WTC11 (cell line): ENCODE results near the gene ZRSR2. TPM values are rescaled to one million over a fixed set of nuclear protein-coding genes. Genes with fewer than 3 reads are reported as not detected.
A peak's percentile ranks its signal among the peaks of the same experiment; 100 is the strongest.

Experiments
- ATAC-seq: fragments of 200-7000 bp; cut with Tn5 transposase; 2 replicates; pipeline ENCODE4 v1.10.0; 2021; ENCODE audit warnings: mild to moderate bottlenecking, moderate library complexity
- CTCF ChIA-PET: fragments of 300-600 bp; sonication (Branson Sonifier 250); formaldehyde crosslinking; loops from one replicate; lab custom pipeline; 2021; ENCODE audit warnings: antibody characterized with exemption; lab: Charles Lee
- POLR2A ChIA-PET: fragments of 350-600 bp; sonication (Branson Sonifier 250); formaldehyde crosslinking; loops from one replicate; lab custom pipeline; 2021; ENCODE audit warnings: antibody characterized with exemption; lab: Charles Lee
- DNase-seq: peaks from one replicate; pipeline ENCODE4 v3.0.0; 2021; ENCODE audit warnings: low spot score
- H3K27ac Mint-ChIP-seq: 2 replicates; pipeline ENCODE4 v1.8.0; 2021; ENCODE audit warnings: mixed read lengths
- H3K27me3 Mint-ChIP-seq: 2 replicates; pipeline ENCODE4 v1.8.0; 2021; ENCODE audit warnings: low read depth, mild to moderate bottlenecking, moderate library complexity, mixed read lengths
- H3K36me3 Mint-ChIP-seq: 2 replicates; pipeline ENCODE4 v1.8.0; 2021; ENCODE audit warnings: mixed read lengths
- H3K4me1 Mint-ChIP-seq: 2 replicates; pipeline ENCODE4 v1.8.0; 2022; ENCODE audit warnings: mixed read lengths
- H3K4me3 Mint-ChIP-seq: 2 replicates; pipeline ENCODE4 v1.8.0; 2021; ENCODE audit warnings: mild to moderate bottlenecking, moderate library complexity, mixed read lengths
- H3K9me3 Mint-ChIP-seq: 2 replicates; pipeline ENCODE4 v1.8.0; 2021; ENCODE audit warnings: mixed read lengths
- CREM ChIP-seq: sonication (generic); formaldehyde crosslinking; IDR thresholded peaks from 2 replicates; pipeline ENCODE4 v1.8.1; 2022; ENCODE audit warnings: mild to moderate bottlenecking, missing genetic modification reagents, moderate library complexity
- ESRRA ChIP-seq: sonication (generic); formaldehyde crosslinking; IDR thresholded peaks from 2 replicates; pipeline ENCODE4 v1.8.1; 2022; ENCODE audit warnings: mild to moderate bottlenecking, missing genetic modification reagents, borderline replicate concordance
- GABPB1 ChIP-seq: sonication (generic); formaldehyde crosslinking; IDR thresholded peaks from 2 replicates; pipeline ENCODE4 v1.8.1; 2023; ENCODE audit warnings: mild to moderate bottlenecking, missing genetic modification reagents
- GTF2I ChIP-seq: fragments of 250-450 bp; sonication (Bioruptor Pico); conservative IDR thresholded peaks from 2 replicates; pipeline ENCODE4 v1.4.0; 2021; ENCODE audit warnings: mild to moderate bottlenecking
- SMAD3 ChIP-seq: sonication (generic); formaldehyde crosslinking; IDR thresholded peaks from 2 replicates; pipeline ENCODE4 v1.8.0; 2022; ENCODE audit warnings: missing genetic modification reagents, mild to moderate bottlenecking, borderline replicate concordance
- TEAD1 ChIP-seq: sonication (generic); formaldehyde crosslinking; IDR thresholded peaks from 2 replicates; pipeline ENCODE4 v1.8.0; 2022; ENCODE audit warnings: mild to moderate bottlenecking, missing genetic modification reagents
- ZBTB21 ChIP-seq: sonication (generic); formaldehyde crosslinking; IDR thresholded peaks from 2 replicates; pipeline ENCODE4 v1.8.1; 2023; ENCODE audit warnings: mild to moderate bottlenecking, missing genetic modification reagents, borderline replicate concordance
- ZNF263 ChIP-seq: sonication (generic); formaldehyde crosslinking; IDR thresholded peaks from 2 replicates; pipeline ENCODE4 v1.8.1; 2022; ENCODE audit warnings: low read depth, mild to moderate bottlenecking, moderate library complexity, missing genetic modification reagents
- total RNA-seq: library from RNA; stranded (reverse); gene quantifications from 3 replicates; pipeline ENCODE4 v1.2.3, GENCODE V29; 2021
- TF ChIP-seq, protein P1 (sequence below): sonication (generic); formaldehyde crosslinking; IDR thresholded peaks from 2 replicates; pipeline ENCODE4 v1.8.1; 2023; ENCODE audit warnings: mild to moderate bottlenecking, missing genetic modification reagents
- TF ChIP-seq, protein P2 (sequence below): sonication (generic); formaldehyde crosslinking; conservative IDR thresholded peaks from 2 replicates; pipeline ENCODE4 v1.8.1; 2022; ENCODE audit warnings: mild to moderate bottlenecking, missing genetic modification reagents
- TF ChIP-seq, protein P3 (sequence below): sonication (generic); formaldehyde crosslinking; IDR thresholded peaks from 2 replicates; pipeline ENCODE4 v1.8.0; 2022; ENCODE audit warnings: mild to moderate bottlenecking, missing genetic modification reagents
- TF ChIP-seq, protein P4 (sequence below): sonication (generic); formaldehyde crosslinking; IDR thresholded peaks from 2 replicates; pipeline ENCODE4 v1.8.1; 2023; ENCODE audit warnings: mild to moderate bottlenecking, missing genetic modification reagents, moderate library complexity
- TF ChIP-seq, protein P5 (sequence below): sonication (generic); formaldehyde crosslinking; IDR thresholded peaks from 2 replicates; pipeline ENCODE4 v1.8.0; 2023; ENCODE audit warnings: missing genetic modification reagents, mild to moderate bottlenecking, borderline replicate concordance
- TF ChIP-seq, protein P6 (sequence below): sonication (generic); formaldehyde crosslinking; IDR thresholded peaks from 2 replicates; pipeline ENCODE4 v1.8.1; 2023; ENCODE audit warnings: mild to moderate bottlenecking, missing genetic modification reagents, borderline replicate concordance
- TF ChIP-seq, protein P7 (sequence below): fragments of 250-450 bp; sonication (Bioruptor Pico); conservative IDR thresholded peaks from 2 replicates; pipeline ENCODE4 v1.9.0; 2021; ENCODE audit warnings: mild to moderate bottlenecking

ZRSR2 gene
- total RNA-seq, 1 experiment from 2014 or later = 8.6 TPM

DNA sequence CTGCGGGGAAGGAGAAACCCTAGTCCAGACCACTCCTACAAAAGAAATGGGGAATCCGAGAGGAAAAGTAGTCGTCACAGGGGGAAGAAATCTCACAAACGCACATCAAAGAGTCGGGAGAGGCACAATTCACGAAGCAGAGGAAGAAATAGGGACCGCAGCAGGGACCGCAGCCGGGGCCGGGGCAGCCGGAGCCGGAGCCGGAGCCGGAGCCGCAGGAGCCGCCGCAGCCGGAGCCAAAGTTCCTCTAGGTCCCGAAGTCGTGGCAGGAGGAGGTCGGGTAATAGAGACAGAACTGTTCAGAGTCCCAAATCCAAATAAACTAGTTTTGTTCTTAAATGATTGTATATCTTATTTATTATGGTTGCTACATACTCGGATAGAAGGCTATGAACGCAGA lies 32.6 kb downstream of the ZRSR2 start (continued):
- no peak for TF ChIP-seq ESRRA
- no peak for TF ChIP-seq ZBTB21 (CRISPR knock-in tag)
- no peak for TF ChIP-seq GTF2I (CRISPR knock-in tag)
- TF ChIP-seq, protein P1, sequence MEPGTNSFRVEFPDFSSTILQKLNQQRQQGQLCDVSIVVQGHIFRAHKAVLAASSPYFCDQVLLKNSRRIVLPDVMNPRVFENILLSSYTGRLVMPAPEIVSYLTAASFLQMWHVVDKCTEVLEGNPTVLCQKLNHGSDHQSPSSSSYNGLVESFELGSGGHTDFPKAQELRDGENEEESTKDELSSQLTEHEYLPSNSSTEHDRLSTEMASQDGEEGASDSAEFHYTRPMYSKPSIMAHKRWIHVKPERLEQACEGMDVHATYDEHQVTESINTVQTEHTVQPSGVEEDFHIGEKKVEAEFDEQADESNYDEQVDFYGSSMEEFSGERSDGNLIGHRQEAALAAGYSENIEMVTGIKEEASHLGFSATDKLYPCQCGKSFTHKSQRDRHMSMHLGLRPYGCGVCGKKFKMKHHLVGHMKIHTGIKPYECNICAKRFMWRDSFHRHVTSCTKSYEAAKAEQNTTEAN (CRISPR knock-in tag) = no peak

DNA sequence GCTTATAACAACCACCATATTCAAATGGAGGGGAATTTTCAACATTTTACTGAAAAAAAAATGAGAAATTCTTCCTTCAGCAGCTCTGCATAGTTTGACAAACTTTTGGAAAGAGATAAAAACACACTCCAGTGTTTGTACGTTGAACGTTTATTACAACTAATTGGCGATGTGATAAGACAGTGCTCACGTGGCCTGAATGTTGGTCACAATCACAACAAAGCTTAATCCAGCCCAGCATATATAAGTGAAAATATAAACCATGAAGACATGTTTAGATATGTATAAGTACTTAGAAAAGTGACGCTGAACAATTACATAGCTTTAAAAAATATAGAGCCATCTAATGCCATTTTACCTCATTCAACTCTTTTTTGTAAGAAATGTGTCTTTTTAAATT lies 35.7 kb downstream of the ZRSR2 start:
- Mint-ChIP-seq H3K27ac (peak overlapping the region; percentile 87), H3K4me1 (peaks cover 12% of the 10 kb centered on the region), H3K36me3 (peaks cover 22% of the 10 kb centered on the region), H3K27me3 (no peaks in the 10 kb centered on the region), H3K4me3 (no peak overlapping the region), H3K9me3 (no peaks in the 10 kb centered on the region)
- ChIA-PET POLR2A (interaction anchor here (0.6 kb wide), 1 partner anchor 78 kb away, joined by 6 read pairs; no protein-coding TSS in a partner anchor), CTCF (no interaction called here)
- no peak for DNase-seq
- ATAC-seq = no peak
- TF ChIP-seq TEAD1 (CRISPR knock-in tag) = no peak
- TF ChIP-seq, protein P1 (CRISPR knock-in tag) = no peak
- TF ChIP-seq, protein P2, sequence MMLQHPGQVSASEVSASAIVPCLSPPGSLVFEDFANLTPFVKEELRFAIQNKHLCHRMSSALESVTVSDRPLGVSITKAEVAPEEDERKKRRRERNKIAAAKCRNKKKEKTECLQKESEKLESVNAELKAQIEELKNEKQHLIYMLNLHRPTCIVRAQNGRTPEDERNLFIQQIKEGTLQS = no peak
- TF ChIP-seq, protein P3, sequence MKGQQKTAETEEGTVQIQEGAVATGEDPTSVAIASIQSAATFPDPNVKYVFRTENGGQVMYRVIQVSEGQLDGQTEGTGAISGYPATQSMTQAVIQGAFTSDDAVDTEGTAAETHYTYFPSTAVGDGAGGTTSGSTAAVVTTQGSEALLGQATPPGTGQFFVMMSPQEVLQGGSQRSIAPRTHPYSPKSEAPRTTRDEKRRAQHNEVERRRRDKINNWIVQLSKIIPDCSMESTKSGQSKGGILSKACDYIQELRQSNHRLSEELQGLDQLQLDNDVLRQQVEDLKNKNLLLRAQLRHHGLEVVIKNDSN = no peak
- TF ChIP-seq, protein P4, sequence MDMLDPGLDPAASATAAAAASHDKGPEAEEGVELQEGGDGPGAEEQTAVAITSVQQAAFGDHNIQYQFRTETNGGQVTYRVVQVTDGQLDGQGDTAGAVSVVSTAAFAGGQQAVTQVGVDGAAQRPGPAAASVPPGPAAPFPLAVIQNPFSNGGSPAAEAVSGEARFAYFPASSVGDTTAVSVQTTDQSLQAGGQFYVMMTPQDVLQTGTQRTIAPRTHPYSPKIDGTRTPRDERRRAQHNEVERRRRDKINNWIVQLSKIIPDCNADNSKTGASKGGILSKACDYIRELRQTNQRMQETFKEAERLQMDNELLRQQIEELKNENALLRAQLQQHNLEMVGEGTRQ (CRISPR knock-in tag) = no peak
- no peak for TF ChIP-seq ZNF263
- no peak for TF ChIP-seq GABPB1 (CRISPR knock-in tag)
- TF ChIP-seq, protein P5, sequence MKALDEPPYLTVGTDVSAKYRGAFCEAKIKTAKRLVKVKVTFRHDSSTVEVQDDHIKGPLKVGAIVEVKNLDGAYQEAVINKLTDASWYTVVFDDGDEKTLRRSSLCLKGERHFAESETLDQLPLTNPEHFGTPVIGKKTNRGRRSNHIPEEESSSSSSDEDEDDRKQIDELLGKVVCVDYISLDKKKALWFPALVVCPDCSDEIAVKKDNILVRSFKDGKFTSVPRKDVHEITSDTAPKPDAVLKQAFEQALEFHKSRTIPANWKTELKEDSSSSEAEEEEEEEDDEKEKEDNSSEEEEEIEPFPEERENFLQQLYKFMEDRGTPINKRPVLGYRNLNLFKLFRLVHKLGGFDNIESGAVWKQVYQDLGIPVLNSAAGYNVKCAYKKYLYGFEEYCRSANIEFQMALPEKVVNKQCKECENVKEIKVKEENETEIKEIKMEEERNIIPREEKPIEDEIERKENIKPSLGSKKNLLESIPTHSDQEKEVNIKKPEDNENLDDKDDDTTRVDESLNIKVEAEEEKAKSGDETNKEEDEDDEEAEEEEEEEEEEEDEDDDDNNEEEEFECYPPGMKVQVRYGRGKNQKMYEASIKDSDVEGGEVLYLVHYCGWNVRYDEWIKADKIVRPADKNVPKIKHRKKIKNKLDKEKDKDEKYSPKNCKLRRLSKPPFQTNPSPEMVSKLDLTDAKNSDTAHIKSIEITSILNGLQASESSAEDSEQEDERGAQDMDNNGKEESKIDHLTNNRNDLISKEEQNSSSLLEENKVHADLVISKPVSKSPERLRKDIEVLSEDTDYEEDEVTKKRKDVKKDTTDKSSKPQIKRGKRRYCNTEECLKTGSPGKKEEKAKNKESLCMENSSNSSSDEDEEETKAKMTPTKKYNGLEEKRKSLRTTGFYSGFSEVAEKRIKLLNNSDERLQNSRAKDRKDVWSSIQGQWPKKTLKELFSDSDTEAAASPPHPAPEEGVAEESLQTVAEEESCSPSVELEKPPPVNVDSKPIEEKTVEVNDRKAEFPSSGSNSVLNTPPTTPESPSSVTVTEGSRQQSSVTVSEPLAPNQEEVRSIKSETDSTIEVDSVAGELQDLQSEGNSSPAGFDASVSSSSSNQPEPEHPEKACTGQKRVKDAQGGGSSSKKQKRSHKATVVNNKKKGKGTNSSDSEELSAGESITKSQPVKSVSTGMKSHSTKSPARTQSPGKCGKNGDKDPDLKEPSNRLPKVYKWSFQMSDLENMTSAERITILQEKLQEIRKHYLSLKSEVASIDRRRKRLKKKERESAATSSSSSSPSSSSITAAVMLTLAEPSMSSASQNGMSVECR (CRISPR knock-in tag) = no peak
- TF ChIP-seq, protein P6, sequence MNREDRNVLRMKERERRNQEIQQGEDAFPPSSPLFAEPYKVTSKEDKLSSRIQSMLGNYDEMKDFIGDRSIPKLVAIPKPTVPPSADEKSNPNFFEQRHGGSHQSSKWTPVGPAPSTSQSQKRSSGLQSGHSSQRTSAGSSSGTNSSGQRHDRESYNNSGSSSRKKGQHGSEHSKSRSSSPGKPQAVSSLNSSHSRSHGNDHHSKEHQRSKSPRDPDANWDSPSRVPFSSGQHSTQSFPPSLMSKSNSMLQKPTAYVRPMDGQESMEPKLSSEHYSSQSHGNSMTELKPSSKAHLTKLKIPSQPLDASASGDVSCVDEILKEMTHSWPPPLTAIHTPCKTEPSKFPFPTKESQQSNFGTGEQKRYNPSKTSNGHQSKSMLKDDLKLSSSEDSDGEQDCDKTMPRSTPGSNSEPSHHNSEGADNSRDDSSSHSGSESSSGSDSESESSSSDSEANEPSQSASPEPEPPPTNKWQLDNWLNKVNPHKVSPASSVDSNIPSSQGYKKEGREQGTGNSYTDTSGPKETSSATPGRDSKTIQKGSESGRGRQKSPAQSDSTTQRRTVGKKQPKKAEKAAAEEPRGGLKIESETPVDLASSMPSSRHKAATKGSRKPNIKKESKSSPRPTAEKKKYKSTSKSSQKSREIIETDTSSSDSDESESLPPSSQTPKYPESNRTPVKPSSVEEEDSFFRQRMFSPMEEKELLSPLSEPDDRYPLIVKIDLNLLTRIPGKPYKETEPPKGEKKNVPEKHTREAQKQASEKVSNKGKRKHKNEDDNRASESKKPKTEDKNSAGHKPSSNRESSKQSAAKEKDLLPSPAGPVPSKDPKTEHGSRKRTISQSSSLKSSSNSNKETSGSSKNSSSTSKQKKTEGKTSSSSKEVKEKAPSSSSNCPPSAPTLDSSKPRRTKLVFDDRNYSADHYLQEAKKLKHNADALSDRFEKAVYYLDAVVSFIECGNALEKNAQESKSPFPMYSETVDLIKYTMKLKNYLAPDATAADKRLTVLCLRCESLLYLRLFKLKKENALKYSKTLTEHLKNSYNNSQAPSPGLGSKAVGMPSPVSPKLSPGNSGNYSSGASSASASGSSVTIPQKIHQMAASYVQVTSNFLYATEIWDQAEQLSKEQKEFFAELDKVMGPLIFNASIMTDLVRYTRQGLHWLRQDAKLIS (CRISPR knock-in tag) = no peak
- TF ChIP-seq SMAD3 = no peak
- TF ChIP-seq CREM = no peak
- TF ChIP-seq, protein P7, sequence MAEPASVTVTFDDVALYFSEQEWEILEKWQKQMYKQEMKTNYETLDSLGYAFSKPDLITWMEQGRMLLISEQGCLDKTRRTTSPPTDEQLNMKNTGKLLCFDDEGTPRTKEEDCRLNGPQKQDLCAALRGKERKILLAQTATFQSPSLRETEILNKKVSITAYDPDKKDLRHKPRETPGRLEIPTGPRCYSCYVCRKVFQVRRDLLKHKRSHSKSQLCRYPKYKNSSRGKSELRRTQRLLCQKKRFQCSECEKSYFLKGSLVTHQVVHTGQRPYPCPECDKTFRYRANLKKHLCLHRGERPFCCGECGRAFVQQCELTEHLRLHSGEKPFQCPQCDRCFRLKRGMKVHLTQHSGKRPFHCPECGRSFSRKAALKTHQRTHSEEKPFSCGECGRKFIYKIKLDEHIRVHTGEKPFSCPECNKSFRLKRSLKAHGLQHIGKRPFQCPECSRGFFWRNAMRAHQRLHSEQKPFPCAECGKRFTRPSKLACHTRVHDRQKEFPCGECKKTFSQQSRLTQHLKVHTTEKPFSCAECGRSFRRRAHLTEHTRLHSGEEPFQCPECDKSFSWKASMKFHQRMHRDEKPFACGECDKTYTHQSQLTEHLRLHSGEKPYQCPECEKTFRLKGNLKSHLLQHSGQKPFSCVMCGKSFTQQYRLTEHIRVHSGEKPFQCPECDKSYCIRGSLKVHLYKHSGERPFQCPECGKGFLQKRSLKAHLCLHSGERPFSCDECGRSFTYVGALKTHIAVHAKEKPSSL = no peak
- TF ChIP-seq, all 79 proteins: peak for 0
